OCI-LY3 (cell line): ENCODE measurements around the gene PRDM12.

ENCODE experiments used
- H2AFZ ChIP-seq: fragments of 200-600, 300-600 bp; shearing (Covaris generic); 2 replicates; pipeline ENCODE4 v1.6.0; 2014; ENCODE audit warnings: antibody characterized with exemption, low read depth, low read length
- H3K27ac ChIP-seq: fragments of 200-600, 300-600 bp; sonication (generic); 2 replicates; pipeline ENCODE4 v1.5.1; 2014; ENCODE audit warnings: mild to moderate bottlenecking, low read length, moderate library complexity, mixed read lengths
- H3K27me3 ChIP-seq: fragments of 200-600, 300-600 bp; sonication (generic); 2 replicates; pipeline ENCODE4 v1.6.1; 2014; ENCODE audit warnings: low read depth, low read length, mixed read lengths
- H3K36me3 ChIP-seq: fragments of 200-600, 300-600 bp; sonication (generic); replicated peaks from 2 replicates; pipeline ENCODE3; 2014; ENCODE audit warnings: low read depth, low read length, mixed read lengths
- H3K4me1 ChIP-seq: fragments of 300-600, 200-600 bp; sonication (generic); 2 replicates; pipeline ENCODE4 v1.6.1; 2014; ENCODE audit warnings: low read length, mixed read lengths
- H3K4me2 ChIP-seq: fragments of 200-600, 300-600 bp; sonication (generic); 2 replicates; pipeline ENCODE4 v1.6.1; 2014; ENCODE audit warnings: low read length, mixed read lengths
- H3K4me3 ChIP-seq: fragments of 300-600, 200-600 bp; sonication (generic); 2 replicates; pipeline ENCODE4 v1.5.1; 2014; ENCODE audit warnings: antibody characterized with exemption, mild to moderate bottlenecking, low read length, moderate library complexity
- H3K79me2 ChIP-seq: fragments of 300-600, 200-600 bp; shearing (Covaris generic); 2 replicates; pipeline ENCODE4 v1.6.1; 2014; ENCODE audit warnings: mild to moderate bottlenecking, low read length, mixed read lengths
- H3K9ac ChIP-seq: fragments of 300-600, 200-600 bp; shearing (Covaris generic); 2 replicates; pipeline ENCODE4 v1.6.0; 2014; ENCODE audit warnings: mild to moderate bottlenecking, low read length, moderate library complexity
- H3K9me3 ChIP-seq: fragments of 200-600, 300-600 bp; shearing (Covaris generic); 2 replicates; pipeline ENCODE4 v1.6.1; 2014; ENCODE audit warnings: low read length, mixed read lengths; ENCODE audit not compliant: insufficient read depth
- H4K20me1 ChIP-seq: fragments of 200-600, 300-600 bp; sonication (generic); 2 replicates; pipeline ENCODE4 v1.6.1; 2016; ENCODE audit warnings: low read length, mixed read lengths; ENCODE audit not compliant: insufficient read depth
- CTCF ChIP-seq: fragments of 200-600, 300-600 bp; sonication (generic); IDR thresholded peaks from 2 replicates; pipeline ENCODE4 v1.5.1; 2014; ENCODE audit warnings: antibody characterized with exemption, low read length, low read depth
- EZH2phosphoT487 ChIP-seq: fragments of 200-600 bp; shearing (Covaris generic); IDR thresholded peaks from 2 replicates; pipeline ENCODE4 v1.6.1; 2018; ENCODE audit warnings: antibody characterized with exemption, mixed run types, low read depth

The PRDM12 gene

GRCh38 chr9:130663977-130664250 is 480 bp upstream of the PRDM12 start:
- Histone ChIP-seq H3K27ac (no peak overlapping the region), H4K20me1 (no peaks in the 10 kb centered on the region), H3K27me3 (no peaks in the 10 kb centered on the region), H3K79me2 (no peaks in the 10 kb centered on the region), H2AFZ (no peak overlapping the region), H3K9me3 (no peaks in the 10 kb centered on the region), H3K36me3 (no peaks in the 10 kb centered on the region), H3K4me2 (no peak overlapping the region), H3K4me1 (no peaks in the 10 kb centered on the region), H3K4me3 (no peak overlapping the region), H3K9ac (no peak overlapping the region)
- TF ChIP-seq CTCF (no peak), EZH2phosphoT487 (no peak)

GRCh38 chr9:130665029-130665430 is 636 bp downstream of the PRDM12 start:
- Histone ChIP-seq H3K4me3 (no peak overlapping the region), H3K27me3 (no peaks in the 10 kb centered on the region), H3K9ac (no peak overlapping the region), H2AFZ (no peak overlapping the region), H3K9me3 (no peaks in the 10 kb centered on the region), H3K27ac (no peak overlapping the region), H3K4me1 (no peaks in the 10 kb centered on the region), H3K36me3 (no peaks in the 10 kb centered on the region), H4K20me1 (no peaks in the 10 kb centered on the region), H3K4me2 (no peak overlapping the region), H3K79me2 (no peaks in the 10 kb centered on the region)
- TF ChIP-seq CTCF (no peak), EZH2phosphoT487 (no peak)

- Histone ChIP-seq H3K4me1 (no peaks in the 10 kb centered on the region), H2AFZ (no peak overlapping the region), H3K4me2 (no peak overlapping the region), H4K20me1 (no peaks in the 10 kb centered on the region), H3K79me2 (no peaks in the 10 kb centered on the region), H3K9ac (no peak overlapping the region), H3K9me3 (no peaks in the 10 kb centered on the region), H3K27ac (no peak overlapping the region), H3K27me3 (no peaks in the 10 kb centered on the region), H3K36me3 (no peaks in the 10 kb centered on the region), H3K4me3 (no peak overlapping the region)
- TF ChIP-seq EZH2phosphoT487, result no peak
- no peak for TF ChIP-seq CTCF
These were observed 1.3 kb downstream of the PRDM12 start for GRCh38 chr9:130665431-130666392.

- Histone ChIP-seq H3K27me3 (no peaks in the 10 kb centered on the region), H3K9ac (no peak overlapping the region)
These were observed 2.2 kb downstream of the PRDM12 start for GRCh38 chr9:130666393-130667119.

More at GRCh38 chr9:130666393-130667119, 2.2 kb downstream of the PRDM12 start:
- Histone ChIP-seq H3K4me3 (no peak overlapping the region), H2AFZ (no peak overlapping the region), H3K4me1 (no peaks in the 10 kb centered on the region), H3K4me2 (no peak overlapping the region), H3K79me2 (no peaks in the 10 kb centered on the region), H3K9me3 (no peaks in the 10 kb centered on the region), H4K20me1 (no peaks in the 10 kb centered on the region), H3K36me3 (no peaks in the 10 kb centered on the region), H3K27ac (no peak overlapping the region)
- no peak for TF ChIP-seq EZH2phosphoT487
- no peak for TF ChIP-seq CTCF
